Right lobe of liver (tissue), 4 donors: Measurements from ENCODE around the gene H1-8.

Experiments
- CTCF ChIP-seq, 4 donors: fragments of 200-600 bp in 3 of 4; fragments of 450-650 bp in 1 of 4; IDR thresholded peaks; one replicate each; pipeline versions ENCODE4 v1.5.1 to v1.8.0; 2016 to 2022; ENCODE audit warnings: antibody characterized with exemption in 4 of 4, mild to moderate bottlenecking in 2 of 4
- POLR2A ChIP-seq: fragments of 450-650 bp; IDR thresholded peaks from one replicate; pipeline ENCODE4 v1.6.1; 2017; ENCODE audit warnings: antibody characterized with exemption, mild to moderate bottlenecking
- donor health status: DM: no; HTN: no; CAD: no.
- donor health status: DM: no; HTN: no; CAD: no.
- donor health status: DM: no; HTN: yes; CAD: no.

- TF ChIP-seq CTCF (IDR thresholded peaks at IDR 0.05) (no peak), POLR2A (no peak)
Observed at GRCh38 chr3:129598000-129598381, 55.0 kb downstream of the H1-8 start.
